ENCODE measurements around the gene CCNK.

Gene CCNK

DNA sequence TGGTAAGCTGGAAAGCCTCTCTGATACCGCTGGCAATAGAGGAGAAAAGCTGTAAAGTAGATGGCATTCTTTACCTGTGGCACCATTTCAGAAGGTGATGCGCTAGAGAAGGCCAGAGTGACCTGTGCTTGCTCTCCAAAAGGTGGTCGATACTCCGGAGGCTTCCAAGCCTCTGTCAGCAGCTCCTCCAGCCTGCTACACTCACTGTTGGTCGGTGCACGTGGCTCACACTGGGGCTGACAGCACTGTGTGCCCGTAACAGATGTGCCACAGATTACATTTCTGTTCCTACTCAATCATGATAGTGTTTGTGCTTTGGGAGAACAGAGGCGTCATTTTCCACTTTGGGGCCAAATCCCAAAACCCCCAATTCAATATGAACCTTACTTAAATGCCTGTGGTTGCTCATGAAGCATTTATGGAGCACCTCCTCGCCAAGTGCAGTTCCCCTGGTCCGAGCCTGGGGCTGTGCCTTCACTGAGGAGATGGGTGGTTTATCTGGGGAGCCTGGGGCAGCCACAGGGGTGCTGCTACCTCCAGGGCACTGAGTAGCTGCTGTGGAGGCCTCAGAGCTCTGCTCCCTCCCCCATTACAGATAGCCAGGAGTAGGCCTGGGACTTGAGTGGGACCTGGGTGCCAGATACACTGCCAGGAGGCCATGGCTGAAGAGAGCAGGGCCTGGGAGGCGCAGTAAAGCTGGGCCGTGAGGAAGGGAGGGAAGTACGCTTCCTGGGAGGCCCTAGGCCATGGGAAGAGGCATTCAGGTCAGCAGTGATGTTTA, 26.8 kb downstream of the CCNK start:
- DNase-seq (ENCODE audit: low read depth), result no peak

DNA sequence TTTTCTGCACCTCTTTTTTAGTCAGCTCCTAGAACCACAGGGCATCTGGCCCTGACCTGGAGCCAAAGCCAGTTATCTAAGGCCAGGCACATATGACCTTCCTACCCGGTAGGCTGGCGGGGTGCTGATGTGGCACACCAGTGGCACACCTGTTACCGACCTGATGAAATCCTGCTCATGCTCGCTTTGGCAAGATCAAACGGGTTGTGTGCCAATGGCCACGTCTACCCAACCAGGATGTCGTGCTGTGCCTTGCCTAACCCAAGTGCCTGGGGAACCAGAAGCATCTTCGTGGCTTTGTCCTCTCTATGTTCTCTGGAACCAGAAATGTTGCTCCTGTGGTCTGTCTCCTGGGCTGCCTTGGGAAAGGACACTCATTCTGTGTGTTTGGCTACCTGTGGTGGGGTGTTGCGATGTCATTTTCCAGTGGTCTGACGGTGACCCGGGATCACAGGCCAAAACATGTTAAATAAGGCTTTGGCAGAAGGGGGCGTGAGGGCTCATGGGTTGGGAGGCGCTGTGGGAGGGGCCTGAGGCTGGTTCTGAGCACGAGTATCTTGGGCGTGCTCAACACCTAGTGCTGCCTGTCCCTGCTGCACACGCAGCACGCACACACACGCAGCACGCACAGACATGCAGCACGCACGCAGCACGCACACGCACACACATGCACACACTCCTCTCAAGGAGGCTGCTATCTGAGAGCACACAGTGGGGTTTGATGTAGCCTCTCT, 27.9 kb downstream of the CCNK start:
- DNase-seq (ENCODE audit: low read depth), result no peak

GRCh38 chr14:99509871-99510555, 28.8 kb downstream of the CCNK start:
- no peak for DNase-seq (ENCODE audit: low read depth)

- DNase-seq (ENCODE audit: low read depth), result no peak
These were observed 29.4 kb downstream of the CCNK start for GRCh38 chr14:99510556-99511139.

GRCh38 chr14:99511421-99512109, 30.4 kb downstream of the CCNK start:
- no peak for DNase-seq (ENCODE audit: low read depth)

- DNase-seq (ENCODE audit: low read depth), result no peak
These were observed 30.9 kb downstream of the CCNK start for GRCh38 chr14:99512110-99512449.

GRCh38 chr14:99512571-99513182, 31.5 kb downstream of the CCNK start:
- no peak for DNase-seq (ENCODE audit: low read depth)

DNA sequence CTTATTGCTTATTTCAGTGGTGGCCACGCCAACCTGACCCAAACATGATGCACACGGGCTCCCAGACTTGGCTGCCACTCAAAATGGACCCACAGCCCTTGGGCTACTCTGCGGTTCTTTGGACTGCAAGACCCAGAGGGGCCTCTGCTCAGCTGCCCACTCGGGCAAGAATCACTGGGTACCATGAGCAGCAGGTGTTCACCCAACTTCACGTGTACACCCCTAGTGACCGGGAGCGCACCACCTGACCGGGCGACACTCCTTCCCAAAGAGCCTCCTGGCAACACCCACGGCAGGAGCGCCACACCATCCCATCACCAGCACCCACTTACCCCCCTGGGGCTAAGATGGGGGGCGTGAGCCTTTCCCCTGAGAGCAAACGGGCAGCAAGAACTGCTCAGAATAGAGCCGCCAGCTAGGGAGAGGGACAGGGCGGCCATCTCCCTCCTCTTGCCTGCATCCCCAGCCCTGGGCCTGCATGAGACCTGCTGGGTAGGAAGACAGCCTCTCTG, 32.0 kb downstream of the CCNK start:
- no peak for DNase-seq (ENCODE audit: low read depth)

DNA sequence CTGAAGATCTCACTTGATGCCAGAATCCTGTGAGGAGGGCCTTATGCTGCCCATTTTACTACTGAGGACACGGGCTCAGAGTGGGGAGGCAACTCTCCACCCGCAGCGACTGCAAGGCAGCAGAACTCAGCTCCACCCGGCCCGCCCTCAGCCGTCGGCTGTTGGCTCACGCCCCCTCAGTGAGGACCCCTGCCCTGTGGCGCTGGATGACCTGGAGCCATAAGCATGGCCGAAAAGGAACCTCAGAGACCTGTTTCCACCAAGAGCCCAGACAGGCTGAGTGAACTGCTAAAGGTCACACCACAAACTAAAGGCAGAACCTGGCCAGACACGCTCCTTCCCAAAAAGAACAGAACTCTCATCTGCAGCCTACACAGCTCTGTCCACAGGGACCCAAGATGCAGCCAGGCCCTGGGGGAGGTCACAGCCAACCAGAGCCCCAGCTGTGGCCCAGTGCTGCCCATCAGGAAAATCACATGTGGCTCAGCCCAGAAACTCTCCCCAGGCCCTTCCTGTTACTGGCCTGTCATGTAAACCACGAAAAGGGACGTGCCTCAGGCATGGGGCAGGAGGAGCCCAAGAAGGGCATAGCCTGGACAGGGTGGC, 32.8 kb downstream of the CCNK start:
- DNase-seq (ENCODE audit: low read depth), result no peak

DNA sequence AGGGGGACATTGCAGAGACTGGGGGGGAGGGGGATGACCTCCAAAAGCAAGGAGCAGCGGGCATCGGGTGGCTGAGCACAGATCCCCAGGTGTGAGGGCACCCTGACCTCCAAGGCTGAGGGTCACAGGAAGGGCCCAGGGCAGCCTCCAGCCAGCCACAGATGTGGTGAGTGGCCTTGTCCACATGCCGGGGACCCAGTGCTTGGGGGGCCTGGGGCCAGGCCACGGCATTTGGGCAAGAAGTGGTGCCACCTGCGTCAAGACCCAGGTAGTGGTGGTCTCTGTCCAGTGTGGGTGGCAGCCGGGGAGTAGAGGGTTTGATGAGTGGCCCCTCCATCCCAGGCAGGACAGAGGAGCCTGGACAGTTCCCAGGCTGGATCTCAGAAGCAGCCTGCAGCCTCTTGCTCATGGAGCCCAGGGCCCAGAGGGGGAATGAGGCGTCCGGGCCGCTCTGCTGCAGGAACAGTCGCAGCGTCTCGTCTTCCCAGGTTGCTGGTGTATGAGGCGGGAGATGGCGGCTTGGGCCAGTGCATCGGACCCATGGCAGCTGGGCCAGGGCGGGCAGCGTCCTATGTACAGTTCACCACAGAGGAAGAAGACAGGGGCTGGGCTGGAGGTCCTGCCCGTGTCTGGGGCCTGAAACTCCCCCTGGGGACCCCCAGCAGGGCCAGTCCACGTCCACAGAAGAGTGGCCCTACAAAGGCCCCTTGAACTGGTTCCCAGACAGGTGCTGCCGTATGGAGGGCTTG, 33.5 kb downstream of the CCNK start:
- no peak for DNase-seq (ENCODE audit: low read depth)

DNA sequence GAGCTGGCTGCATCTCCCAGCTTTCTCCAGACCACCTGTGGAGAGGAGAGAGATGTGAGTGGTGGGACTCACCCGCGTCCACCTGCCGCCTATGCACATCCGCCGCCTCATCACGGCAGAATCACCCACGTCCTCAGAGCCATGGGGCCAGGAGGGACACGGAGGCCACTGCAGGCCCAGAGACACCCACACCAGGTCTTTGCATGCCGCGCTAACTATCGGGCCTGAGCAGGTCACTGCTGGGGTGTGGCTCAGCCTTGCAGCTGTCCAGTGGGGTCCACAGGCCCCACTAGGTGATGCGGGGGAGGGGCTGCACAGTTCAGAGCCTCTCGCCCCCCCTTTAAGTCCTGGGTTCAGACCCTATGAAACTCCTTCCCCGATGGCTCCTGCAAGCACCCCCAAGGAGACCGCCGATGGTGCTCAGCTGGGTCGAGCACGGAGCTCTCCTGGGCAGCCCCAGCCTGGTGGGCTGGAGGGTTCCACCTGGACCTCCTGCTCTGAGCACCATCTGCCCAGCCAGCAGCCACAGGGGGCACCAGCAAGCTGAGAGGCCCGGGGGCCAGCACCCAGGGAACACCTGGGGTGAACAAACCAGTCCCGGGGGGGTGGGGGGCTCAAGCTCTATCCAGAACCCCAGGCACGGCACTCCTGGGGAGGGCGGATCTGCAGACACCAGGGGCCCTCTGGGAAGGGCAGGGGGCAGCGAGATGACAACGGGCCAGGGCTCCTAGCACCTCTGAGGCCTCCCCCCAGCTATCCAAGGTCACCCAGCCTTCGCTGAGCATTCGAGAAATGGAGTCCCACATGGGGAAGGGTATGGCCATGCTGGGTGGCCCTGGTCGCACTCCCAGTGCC, 34.3 kb downstream of the CCNK start:
- no peak for DNase-seq (ENCODE audit: low read depth)

DNA sequence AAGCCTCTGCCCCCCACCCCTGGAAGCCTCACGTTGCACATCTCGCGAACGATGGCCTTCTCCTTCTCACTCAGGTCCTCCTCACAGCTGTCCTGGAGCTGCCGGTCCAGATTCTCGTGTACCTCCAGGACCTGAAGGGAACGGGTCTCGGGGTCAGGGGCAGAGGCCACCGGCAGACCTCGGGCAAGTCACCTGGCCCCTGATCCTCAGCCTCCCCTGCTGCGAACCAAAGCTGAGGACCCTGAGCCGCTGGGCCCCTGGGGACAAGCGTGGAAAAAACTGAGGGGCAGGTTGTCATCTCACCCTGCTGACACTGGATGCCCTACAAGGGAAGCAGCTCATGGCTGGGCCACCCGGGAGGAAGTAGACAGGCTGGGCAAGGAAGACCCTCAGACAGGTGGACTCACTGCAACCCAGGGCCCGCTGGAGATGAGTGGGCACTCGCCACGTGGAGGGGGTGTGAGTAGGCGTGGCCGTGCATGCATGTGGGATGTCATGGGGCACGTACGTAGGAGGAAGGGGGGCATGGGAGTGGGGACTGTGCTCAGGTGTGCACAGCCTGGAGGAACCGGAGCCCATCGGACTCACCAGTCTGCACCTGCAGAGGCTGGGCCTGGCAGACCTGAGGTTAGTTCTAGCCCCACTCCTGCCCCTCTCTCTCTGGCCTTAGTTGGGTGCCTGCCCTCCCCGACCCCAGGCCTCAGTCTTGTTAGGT, 35.1 kb downstream of the CCNK start:
- no peak for DNase-seq (ENCODE audit: low read depth)

- DNase-seq (ENCODE audit: low read depth), result no peak
These were observed 35.8 kb downstream of the CCNK start for GRCh38 chr14:99516871-99517642.

DNA sequence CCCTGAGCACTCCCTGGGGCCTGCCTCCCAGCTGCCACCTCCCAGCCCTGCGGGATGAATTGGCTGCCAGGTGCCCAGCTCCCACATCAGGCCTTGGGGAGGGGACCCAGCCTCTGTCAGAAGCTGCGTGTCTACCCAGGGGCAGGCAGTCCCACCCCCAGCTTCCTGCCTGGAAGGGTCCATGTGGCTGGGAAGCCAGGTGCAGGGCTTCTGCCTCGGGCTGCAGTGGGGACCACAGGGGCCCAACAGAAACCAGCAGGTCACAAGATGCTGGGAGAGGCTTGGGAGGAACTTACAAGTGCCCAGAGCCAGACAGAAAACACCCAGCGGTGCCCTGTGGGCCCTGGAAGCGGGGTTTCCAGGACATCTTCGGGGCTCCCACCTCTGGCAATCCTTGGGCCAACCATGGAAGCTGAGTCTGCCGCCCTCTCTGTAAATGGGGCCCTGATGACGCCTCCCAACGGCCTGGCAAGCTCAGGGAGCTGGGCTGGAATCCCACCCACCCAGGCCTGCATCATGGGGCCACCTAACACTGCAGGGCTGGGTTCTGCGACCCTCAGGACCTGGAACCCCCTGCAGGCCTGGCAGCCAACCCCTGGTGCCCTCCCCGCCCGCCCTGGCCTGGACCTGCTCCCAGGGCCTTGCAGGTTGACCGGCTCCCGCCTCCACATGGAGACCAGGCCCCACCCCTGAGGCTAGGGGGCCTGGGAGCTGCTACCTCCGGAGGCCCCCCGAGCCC, 36.6 kb downstream of the CCNK start:
- DNase-seq (ENCODE audit: low read depth), result no peak

GRCh38 chr14:99518441-99519346, 37.5 kb downstream of the CCNK start:
- DNase-seq (ENCODE audit: low read depth), result peak; percentile 69

DNA sequence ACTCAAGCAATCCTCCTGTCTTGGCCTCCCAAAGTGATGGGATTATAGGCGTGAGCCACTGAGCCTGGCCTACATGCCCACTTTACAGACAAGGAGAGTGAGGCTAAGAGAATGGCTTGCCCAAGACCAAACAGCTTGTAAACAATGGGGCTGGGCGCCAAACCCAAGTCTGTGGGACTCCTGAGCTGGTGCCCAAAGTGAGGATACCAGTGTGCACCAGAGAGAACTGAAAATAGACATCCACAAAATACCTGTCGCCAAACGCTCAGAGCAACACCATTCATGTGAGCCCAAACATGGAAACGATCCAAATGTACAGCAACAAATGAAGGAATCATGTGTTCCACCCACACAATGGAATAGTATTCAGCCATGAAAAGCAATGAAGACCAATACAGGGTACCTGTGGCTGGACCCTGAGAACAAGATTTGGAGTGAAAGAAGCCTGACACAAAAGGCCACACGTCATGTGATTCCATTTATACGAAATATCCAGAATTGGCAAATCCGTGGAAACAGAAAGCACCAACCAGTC, 38.2 kb downstream of the CCNK start:
- no peak for DNase-seq (ENCODE audit: low read depth)
